Stimulated activated CD8-positive, alpha-beta memory T cell treated with anti-CD3 and anti-CD28 coated beads, Interleukin-15, amount 100 ng/mL, for 4 hours (primary cell): ENCODE data around the gene MIPEP.

Experiments
- DNase-seq, 2 donors: peaks; one replicate each; pipeline ENCODE4 v3.0.0-alpha.2; 2020; ENCODE audit warnings: low read depth in 2 of 2

The MIPEP gene

GRCh38 chr13:23852351-23852750 lies 36.8 kb downstream of the MIPEP start:
- DNase-seq, result no peak

- DNase-seq, result no peak
Observed at GRCh38 chr13:23851106-23851505, 38.1 kb downstream of the MIPEP start.

- no peak for DNase-seq
Observed at GRCh38 chr13:23850134-23850533, 39.1 kb downstream of the MIPEP start.

- DNase-seq, result no peak
Observed at GRCh38 chr13:23849670-23850069, 39.5 kb downstream of the MIPEP start.

- DNase-seq, result no peak
Observed at GRCh38 chr13:23848646-23849141, 40.5 kb downstream of the MIPEP start.

GRCh38 chr13:23848019-23848418 lies 41.2 kb downstream of the MIPEP start:
- DNase-seq, result no peak

GRCh38 chr13:23847497-23847896 lies 41.7 kb downstream of the MIPEP start:
- no peak for DNase-seq

GRCh38 chr13:23845105-23845725 lies 44.0 kb downstream of the MIPEP start:
- no peak for DNase-seq

- no peak for DNase-seq
Observed at GRCh38 chr13:23844132-23844531, 45.1 kb downstream of the MIPEP start.

- DNase-seq, result no peak
Observed at GRCh38 chr13:23843436-23843835, 45.8 kb downstream of the MIPEP start.

- no peak for DNase-seq
Observed at GRCh38 chr13:23842406-23842805, 46.8 kb downstream of the MIPEP start.

- no peak for DNase-seq
Observed at GRCh38 chr13:23833733-23834611, 55.2 kb downstream of the MIPEP start.

GRCh38 chr13:23828866-23829265 lies 60.3 kb downstream of the MIPEP start:
- no peak for DNase-seq

GRCh38 chr13:23828086-23828485 lies 61.1 kb downstream of the MIPEP start:
- DNase-seq, result no peak

- DNase-seq, result no peak
Observed at GRCh38 chr13:23825179-23825578, 64.0 kb downstream of the MIPEP start.

- no peak for DNase-seq
Observed at GRCh38 chr13:23824371-23824770, 64.8 kb downstream of the MIPEP start.

- DNase-seq, result no peak
Observed at GRCh38 chr13:23822252-23822824, 66.9 kb downstream of the MIPEP start.

- DNase-seq, result no peak
Observed at GRCh38 chr13:23820530-23820929, 68.7 kb downstream of the MIPEP start.

GRCh38 chr13:23817830-23818229 lies 71.4 kb downstream of the MIPEP start:
- no peak for DNase-seq

- no peak for DNase-seq
Observed at GRCh38 chr13:23817136-23817535, 72.1 kb downstream of the MIPEP start.

- DNase-seq, result no peak
Observed at GRCh38 chr13:23813635-23814034, 75.6 kb downstream of the MIPEP start.

GRCh38 chr13:23811366-23812062 lies 77.7 kb downstream of the MIPEP start:
- no peak for DNase-seq
